ENCODE measurements around the gene NME2.

- TF ChIP-seq POU2F2 (IDR thresholded peaks at IDR 0.05; ENCODE audit: borderline replicate concordance, low read depth, low read length) (no peak), TARDBP (IDR thresholded peaks at IDR 0.05; ENCODE audit: borderline replicate concordance) (no peak), KDM1A (IDR thresholded peaks at IDR 0.05; ENCODE audit: borderline replicate concordance) (no peak), CBX5 (IDR thresholded peaks at IDR 0.05; ENCODE audit: low read depth) (no peak), CTCF (IDR thresholded peaks at IDR 0.05 in 2 of 3, conservative IDR thresholded peaks at IDR 0.05 in 1 of 3; ENCODE audit: control insufficient read depth in 2 of 3, extremely low read depth in 1 of 3, insufficient read depth in 1 of 3, low read depth in 3 of 3, low read length in 3 of 3) (no peak), PML (IDR thresholded peaks at IDR 0.05; ENCODE audit: low read length) (no peak), SMC3 (IDR thresholded peaks at IDR 0.05; ENCODE audit: borderline replicate concordance, low read length) (no peak), NFYB (IDR thresholded peaks at IDR 0.05; ENCODE audit: insufficient read depth, low read depth, low read length) (no peak), RAD21 (IDR thresholded peaks at IDR 0.05; ENCODE audit: insufficient read depth, low read depth, low read length) (no peak), NFYA (IDR thresholded peaks at IDR 0.05; ENCODE audit: borderline replicate concordance, low read depth, low read length) (no peak)
These were observed 1.1 kb upstream of the NME2 start for GRCh38 chr17:51164911-51165679.

Measured in GM12878 (cell line).